ENCODE results near the gene ZNF608. TPM values are rescaled to one million over a fixed set of nuclear protein-coding genes. Genes with fewer than 3 reads are reported as not detected.

The ZNF608 gene
- total RNA-seq, 2 donors from 2014 or later: 13.5 to 30.4 TPM

DNA sequence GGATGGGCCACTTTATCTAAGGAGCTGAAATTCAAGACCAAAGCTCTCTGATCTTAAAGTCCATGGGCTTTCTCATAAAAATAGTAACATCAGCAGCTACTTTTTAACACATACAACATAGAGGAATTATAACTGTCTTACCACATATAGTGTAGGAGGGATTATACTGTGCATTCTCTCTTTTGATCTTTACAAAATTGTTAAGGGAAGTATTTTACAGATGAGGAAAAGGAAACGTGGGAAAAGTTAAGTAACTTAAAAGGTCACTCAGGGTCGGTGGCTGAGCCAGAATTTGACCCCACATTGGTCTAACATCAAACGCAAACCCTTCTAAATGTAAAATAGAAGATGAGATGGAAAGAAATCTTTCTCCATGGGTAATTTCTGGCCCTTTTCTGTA, 38.4 kb downstream of the ZNF608 start:
- Histone ChIP-seq H3K4me3 (no peak overlapping the region), H3K4me1 (ENCODE audit: control insufficient read depth in 1 of 2, low read depth in 2 of 2) (peaks cover 0 to 16% of the 10 kb centered on the region in 2 donors), H3K27ac (no peak overlapping the region), H3K36me3 (no peaks in the 10 kb centered on the region), H3K27me3 (replicated peaks; ENCODE audit: insufficient read depth) (no peaks in the 10 kb centered on the region), H3K9me3 (no peaks in the 10 kb centered on the region)
- no peak for DNase-seq (ENCODE audit: low spot score)
- ATAC-seq (ENCODE audit: insufficient number of reproducible peaks, low FRiP score, low read depth): no peak
- TF ChIP-seq, protein P1, sequence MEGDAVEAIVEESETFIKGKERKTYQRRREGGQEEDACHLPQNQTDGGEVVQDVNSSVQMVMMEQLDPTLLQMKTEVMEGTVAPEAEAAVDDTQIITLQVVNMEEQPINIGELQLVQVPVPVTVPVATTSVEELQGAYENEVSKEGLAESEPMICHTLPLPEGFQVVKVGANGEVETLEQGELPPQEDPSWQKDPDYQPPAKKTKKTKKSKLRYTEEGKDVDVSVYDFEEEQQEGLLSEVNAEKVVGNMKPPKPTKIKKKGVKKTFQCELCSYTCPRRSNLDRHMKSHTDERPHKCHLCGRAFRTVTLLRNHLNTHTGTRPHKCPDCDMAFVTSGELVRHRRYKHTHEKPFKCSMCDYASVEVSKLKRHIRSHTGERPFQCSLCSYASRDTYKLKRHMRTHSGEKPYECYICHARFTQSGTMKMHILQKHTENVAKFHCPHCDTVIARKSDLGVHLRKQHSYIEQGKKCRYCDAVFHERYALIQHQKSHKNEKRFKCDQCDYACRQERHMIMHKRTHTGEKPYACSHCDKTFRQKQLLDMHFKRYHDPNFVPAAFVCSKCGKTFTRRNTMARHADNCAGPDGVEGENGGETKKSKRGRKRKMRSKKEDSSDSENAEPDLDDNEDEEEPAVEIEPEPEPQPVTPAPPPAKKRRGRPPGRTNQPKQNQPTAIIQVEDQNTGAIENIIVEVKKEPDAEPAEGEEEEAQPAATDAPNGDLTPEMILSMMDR (IDR thresholded peaks at IDR 0.05): no peak

DNA sequence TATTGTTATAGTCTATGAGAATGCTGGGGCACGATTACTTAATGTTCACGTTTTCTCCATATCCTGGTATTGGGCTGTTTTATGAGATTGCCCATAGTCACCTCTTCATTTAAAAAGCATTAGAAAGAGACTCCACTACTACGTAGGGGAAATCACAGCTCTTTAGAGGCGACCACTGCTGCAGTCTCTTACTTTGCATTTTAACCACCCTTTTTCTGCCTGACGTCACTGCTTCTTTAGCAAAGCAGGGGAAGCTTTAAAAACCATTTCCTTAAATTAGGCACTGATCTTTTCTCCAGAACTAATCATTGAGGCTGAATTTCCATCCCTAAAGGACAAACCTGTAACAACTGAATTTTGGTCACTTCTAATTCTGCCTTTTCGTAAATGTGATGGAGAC, 38.9 kb downstream of the ZNF608 start:
- TF ChIP-seq, protein P1 (IDR thresholded peaks at IDR 0.05): no peak
- peak overlapping the region; percentile 44 for H3K4me3 ChIP-seq
- no peaks in the 10 kb centered on the region for H3K27me3 ChIP-seq (replicated peaks; ENCODE audit: insufficient read depth)
- no peak for ATAC-seq (ENCODE audit: insufficient number of reproducible peaks, low FRiP score, low read depth)
- H3K9me3 ChIP-seq: no peaks in the 10 kb centered on the region
- H3K36me3 ChIP-seq: no peaks in the 10 kb centered on the region
- no peak overlapping the region for H3K27ac ChIP-seq
- peaks cover 0 to 19% of the 10 kb centered on the region in 2 donors for H3K4me1 ChIP-seq (ENCODE audit: control insufficient read depth in 1 of 2, low read depth in 2 of 2)
- no peak for DNase-seq (ENCODE audit: low spot score)

DNA sequence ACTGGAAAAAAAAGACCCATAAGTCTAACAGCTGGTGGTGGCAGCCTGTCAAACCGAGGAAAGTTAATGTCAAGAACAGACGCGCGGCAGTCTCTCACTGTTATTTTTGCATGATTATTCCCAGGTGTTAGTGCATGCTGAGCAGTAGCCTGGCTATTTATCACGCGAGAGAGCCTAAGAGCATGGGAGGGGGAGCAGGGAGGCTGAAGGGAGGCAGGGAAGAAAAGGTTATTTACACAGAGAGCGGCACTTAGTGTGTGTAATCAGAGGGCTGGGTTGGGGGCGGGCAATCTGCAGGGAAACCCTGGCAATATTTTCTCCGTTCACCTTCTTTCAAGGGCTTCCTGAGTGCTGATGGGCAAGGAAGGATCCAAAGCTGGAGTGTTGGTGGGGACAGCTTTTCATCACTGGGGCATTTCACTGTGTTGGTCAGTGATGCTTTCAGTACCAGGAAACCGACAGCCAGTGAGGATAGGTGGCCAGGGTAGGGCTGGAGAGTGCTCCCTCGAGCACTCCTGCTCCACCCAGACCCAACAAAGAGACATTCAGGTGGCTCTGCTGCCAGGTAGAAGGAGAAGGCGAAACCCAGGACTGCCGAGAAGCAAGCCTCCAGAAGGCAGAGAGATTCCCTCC, 39.6 kb downstream of the ZNF608 start:
- Histone ChIP-seq H3K36me3 (no peaks in the 10 kb centered on the region), H3K27me3 (replicated peaks; ENCODE audit: insufficient read depth) (no peaks in the 10 kb centered on the region), H3K4me3 (peak overlapping the region; percentile 44), H3K4me1 (ENCODE audit: control insufficient read depth in 1 of 2, low read depth in 2 of 2) (peaks cover 0 to 26% of the 10 kb centered on the region in 2 donors), H3K27ac (no peak overlapping the region), H3K9me3 (no peaks in the 10 kb centered on the region)
- TF ChIP-seq, protein P1 (IDR thresholded peaks at IDR 0.05): no peak
- DNase-seq (ENCODE audit: low spot score) (no peak), ATAC-seq (ENCODE audit: insufficient number of reproducible peaks, low FRiP score, low read depth) (peak; percentile 27)

DNA sequence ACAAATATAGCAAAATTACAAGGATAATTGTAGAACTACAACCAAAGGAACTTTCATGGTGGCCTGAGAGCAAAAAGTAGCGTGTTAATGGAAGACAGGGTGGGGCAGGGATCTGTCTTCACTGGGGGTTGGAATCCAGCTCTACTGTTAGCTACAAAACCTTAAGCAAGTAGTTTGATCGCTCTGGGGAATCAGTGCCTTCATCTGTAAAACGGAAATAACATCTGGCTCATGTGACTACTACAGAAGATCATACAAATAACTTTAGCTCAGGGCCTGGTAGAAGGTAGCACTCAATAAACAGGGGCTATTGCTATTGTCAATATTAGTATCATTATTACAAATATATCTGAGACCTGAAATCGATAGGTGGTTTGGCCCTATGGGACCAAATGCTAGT, 40.4 kb downstream of the ZNF608 start:
- no peak for ATAC-seq (ENCODE audit: insufficient number of reproducible peaks, low FRiP score, low read depth)
- no peaks in the 10 kb centered on the region for H3K9me3 ChIP-seq
- no peaks in the 10 kb centered on the region for H3K36me3 ChIP-seq
- H3K27me3 ChIP-seq (replicated peaks; ENCODE audit: insufficient read depth): no peaks in the 10 kb centered on the region
- peaks cover 0 to 26% of the 10 kb centered on the region in 2 donors for H3K4me1 ChIP-seq (ENCODE audit: control insufficient read depth in 1 of 2, low read depth in 2 of 2)
- DNase-seq (ENCODE audit: low spot score): no peak
- no peak overlapping the region for H3K27ac ChIP-seq
- TF ChIP-seq, protein P1 (IDR thresholded peaks at IDR 0.05): no peak
- H3K4me3 ChIP-seq: no peak overlapping the region

DNA sequence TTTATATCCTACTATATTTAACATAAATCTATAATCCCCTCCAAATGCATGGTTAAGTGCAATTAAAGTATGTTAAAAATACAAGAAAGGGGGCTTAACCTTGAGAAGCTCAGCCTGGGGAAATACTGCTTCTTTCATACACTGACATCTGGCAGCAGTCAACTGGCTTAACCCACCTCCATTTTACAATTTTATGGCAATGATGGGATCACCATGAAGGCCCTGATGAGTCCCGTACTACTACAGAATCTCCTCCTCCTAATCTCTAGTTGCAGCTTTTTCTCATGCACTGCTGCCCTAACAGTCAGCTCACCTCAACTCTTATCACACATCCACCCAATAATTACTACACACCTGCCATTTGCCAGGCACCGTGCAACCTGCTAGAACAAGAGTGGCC, 40.9 kb downstream of the ZNF608 start:
- Histone ChIP-seq H3K4me1 (ENCODE audit: control insufficient read depth in 1 of 2, low read depth in 2 of 2) (peaks cover 0 to 26% of the 10 kb centered on the region in 2 donors), H3K27me3 (replicated peaks; ENCODE audit: insufficient read depth) (no peaks in the 10 kb centered on the region), H3K27ac (no peak overlapping the region), H3K4me3 (no peak overlapping the region), H3K36me3 (no peaks in the 10 kb centered on the region), H3K9me3 (no peaks in the 10 kb centered on the region)
- TF ChIP-seq, protein P1 (IDR thresholded peaks at IDR 0.05): no peak
- DNase-seq (ENCODE audit: low spot score): no peak
- ATAC-seq (ENCODE audit: insufficient number of reproducible peaks, low FRiP score, low read depth): no peak

Data from thoracic aorta (tissue), 2 donors.